Esophagus squamous epithelium (tissue), 4 donors: Measurements from ENCODE around the gene OR2F1.

Experiments
- CTCF ChIP-seq, 6 experiments: fragments of 450-650 bp in 4 of 6; fragments of 200-600 bp in 2 of 6; sonication (generic) in 2 of 6; IDR thresholded peaks; one replicate each; pipeline ENCODE4 v1.5.1; 2016 to 2019; ENCODE audit warnings: antibody characterized with exemption in 6 of 6, mild to moderate bottlenecking in 4 of 6, moderate library complexity in 4 of 6
- POLR2A ChIP-seq, 4 donors: fragments of 450-650 bp; IDR thresholded peaks; one replicate each; pipeline ENCODE4 v1.6.1; 2017; ENCODE audit warnings: antibody characterized with exemption in 4 of 4, mild to moderate bottlenecking in 4 of 4, moderate library complexity in 3 of 4

GRCh38 chr7:143954135-143954534 lies 509 bp upstream of the OR2F1 start:
- no peak for TF ChIP-seq CTCF (IDR thresholded peaks at IDR 0.05)
- no peak for TF ChIP-seq POLR2A (IDR thresholded peaks at IDR 0.05)
